Activated CD4-positive, alpha-beta T cell treated with anti-CD3 and anti-CD28 coated beads, Interleukin-2, Interleukin-4, amounts not matched to agents 100 ng/mL and 50 ng/mL, durations not matched to agents 16 hours and 8 hours (primary cell): ENCODE measurements around the gene CCN6.
A peak's percentile ranks its signal among the peaks of the same experiment; 100 is the strongest.

Experiments
- DNase-seq: peaks from one replicate; pipeline ENCODE4 v3.0.0-alpha.2; 2020; ENCODE audit warnings: low spot score

Gene CCN6

GRCh38 chr6:112117554-112117953 is 63.6 kb downstream of the CCN6 start:
- DNase-seq = peak; percentile 55

- no peak for DNase-seq
Measured at GRCh38 chr6:112118034-112118433, 64.1 kb downstream of the CCN6 start.
